MCF 10A (cell line): ENCODE data around the gene ARHGAP15. TPM values are rescaled to one million over a fixed set of nuclear protein-coding genes. Genes with fewer than 3 reads are reported as not detected.

Experiments used
- BruUV-seq: library from RNA; stranded (reverse); fragments of 400-500 nt; replicated peaks from 2 replicates; lab custom pipeline; 2021; lab: Mats Ljungman, UMichigan
- CTCF ChIA-PET: fragments of 300-600 bp; sonication (Branson Sonifier 250); formaldehyde crosslinking; extraction: SDS; loops from one replicate; lab custom pipeline; 2021; ENCODE audit warnings: antibody characterized with exemption, inconsistent platforms; lab: Yijun Ruan, JAX
- POLR2A ChIA-PET: fragments of 300-600, 350-650 bp; sonication (Branson Sonifier 250); formaldehyde crosslinking; extraction: SDS; loops from one replicate; lab custom pipeline; 2020; ENCODE audit warnings: antibody characterized with exemption, inconsistent platforms; lab: Yijun Ruan, JAX
- DNase-seq: peaks from one replicate; pipeline ENCODE4 v3.0.0-alpha.2; 2018; ENCODE audit not compliant: unreplicated experiment
- H3K27ac Mint-ChIP-seq: one replicate; pipeline ENCODE4 v1.8.0; 2022; ENCODE audit warnings: mild to moderate bottlenecking, low read depth, mixed read lengths; ENCODE audit not compliant: unreplicated experiment
- H3K27me3 Mint-ChIP-seq: one replicate; pipeline ENCODE4 v1.8.0; 2022; ENCODE audit warnings: mixed read lengths; ENCODE audit not compliant: insufficient read depth, unreplicated experiment
- H3K36me3 Mint-ChIP-seq: one replicate; pipeline ENCODE4 v1.8.0; 2022; ENCODE audit warnings: mild to moderate bottlenecking, moderate library complexity, mixed read lengths; ENCODE audit not compliant: insufficient read depth, unreplicated experiment
- H3K4me1 Mint-ChIP-seq: one replicate; pipeline ENCODE4 v1.8.0; 2022; ENCODE audit warnings: mixed read lengths; ENCODE audit not compliant: insufficient read depth, unreplicated experiment
- H3K4me3 Mint-ChIP-seq: one replicate; pipeline ENCODE4 v1.8.0; 2022; ENCODE audit warnings: mild to moderate bottlenecking, moderate library complexity, mixed read lengths; ENCODE audit not compliant: unreplicated experiment
- H3K9me3 Mint-ChIP-seq: one replicate; pipeline ENCODE4 v1.8.0; 2022; ENCODE audit warnings: mixed read lengths; ENCODE audit not compliant: unreplicated experiment
- CTCF ChIP-seq: fragments of 200-600 bp; IDR thresholded peaks from one replicate; pipeline ENCODE4 v1.8.0; 2022; ENCODE audit warnings: antibody characterized with exemption, mild to moderate bottlenecking; ENCODE audit not compliant: unreplicated experiment
- intact Hi-C: fragments of 100-400 bp; cut with micrococcal nuclease; formaldehyde crosslinking; loops from 2 replicates; pipeline ENCODE4 v1.14.1; 2022
- total RNA-seq: library from RNA; stranded (reverse); gene quantifications from 2 replicates; pipeline ENCODE4 v1.2.3, GENCODE V29; 2022

Gene ARHGAP15
- total RNA-seq, 1 experiment from 2014 or later: not detected

- Mint-ChIP-seq H3K27ac (no peak overlapping the region), H3K4me3 (no peak overlapping the region), H3K27me3 (no peaks in the 10 kb centered on the region), H3K4me1 (no peaks in the 10 kb centered on the region), H3K9me3 (no peaks in the 10 kb centered on the region), H3K36me3 (no peaks in the 10 kb centered on the region)
- no TSS peak for BruUV-seq
- DNase-seq: no peak
- ChIA-PET POLR2A (no interaction called here), CTCF (no interaction called here)
- no peak for TF ChIP-seq CTCF
- intact Hi-C loops: no loop called here
Measured at GRCh38 chr2:143486976-143487375, 357.8 kb downstream of the ARHGAP15 start.

- Mint-ChIP-seq H3K4me1 (no peaks in the 10 kb centered on the region), H3K27me3 (no peaks in the 10 kb centered on the region), H3K36me3 (no peaks in the 10 kb centered on the region), H3K4me3 (no peak overlapping the region), H3K9me3 (peaks cover 12% of the 10 kb centered on the region), H3K27ac (no peak overlapping the region)
- BruUV-seq: no TSS peak
- intact Hi-C loops: no loop called here
- ChIA-PET CTCF (interaction anchor here (0.6 to 0.8 kb wide), 2 partner anchors 13 to 14 kb away, joined by 3 read pairs; no protein-coding TSS in a partner anchor), POLR2A (interaction anchor here (0.6 to 1.0 kb wide), 2 partner anchors 16 to 327 kb away, joined by 3 read pairs; no protein-coding TSS in a partner anchor)
- no peak for TF ChIP-seq CTCF
- DNase-seq: no peak
Measured at GRCh38 chr2:143489145-143489544, 359.9 kb downstream of the ARHGAP15 start.

- H3K27me3 Mint-ChIP-seq: no peaks in the 10 kb centered on the region
- CTCF ChIA-PET: interaction anchor here (1.0 kb wide), 1 partner anchor 9 kb away, joined by 3 read pairs; no protein-coding TSS in a partner anchor
- intact Hi-C loops: no loop called here
Measured at GRCh38 chr2:143491131-143491530, 361.9 kb downstream of the ARHGAP15 start.

GRCh38 chr2:143493339-143493738, 364.1 kb downstream of the ARHGAP15 start:
- H3K4me3 Mint-ChIP-seq: no peak overlapping the region
- ChIA-PET POLR2A (no interaction called here), CTCF (interaction anchor here (0.6 to 1.0 kb wide), 3 partner anchors 21 to 229 kb away, joined by 3 read pairs; no protein-coding TSS in a partner anchor)
- no peaks in the 10 kb centered on the region for H3K27me3 Mint-ChIP-seq
- H3K36me3 Mint-ChIP-seq: no peaks in the 10 kb centered on the region
- no peak for TF ChIP-seq CTCF
- peaks cover 24% of the 10 kb centered on the region for H3K9me3 Mint-ChIP-seq
- no peak overlapping the region for H3K27ac Mint-ChIP-seq
- no peaks in the 10 kb centered on the region for H3K4me1 Mint-ChIP-seq
- intact Hi-C loops: no loop called here
- BruUV-seq: no TSS peak
- DNase-seq: no peak

More at GRCh38 chr2:143491131-143491530, 361.9 kb downstream of the ARHGAP15 start:
- H3K4me1 Mint-ChIP-seq: no peaks in the 10 kb centered on the region
- no peaks in the 10 kb centered on the region for H3K36me3 Mint-ChIP-seq
- no peak overlapping the region for H3K4me3 Mint-ChIP-seq
- no peak for TF ChIP-seq CTCF
- H3K9me3 Mint-ChIP-seq: peaks cover 24% of the 10 kb centered on the region
- H3K27ac Mint-ChIP-seq: no peak overlapping the region
- POLR2A ChIA-PET: interaction anchor here (1.3 kb wide), 1 partner anchor 9 kb away, joined by 3 read pairs; no protein-coding TSS in a partner anchor
- no peak for DNase-seq
- no TSS peak for BruUV-seq
